ENCODE measurements around the gene KCTD13. TPM values are rescaled to one million over a fixed set of nuclear protein-coding genes. Genes with fewer than 3 reads are reported as not detected.

Gene KCTD13
- total RNA-seq, 2 donors from 2014 or later, result 29.2 to 37.1 TPM

DNA sequence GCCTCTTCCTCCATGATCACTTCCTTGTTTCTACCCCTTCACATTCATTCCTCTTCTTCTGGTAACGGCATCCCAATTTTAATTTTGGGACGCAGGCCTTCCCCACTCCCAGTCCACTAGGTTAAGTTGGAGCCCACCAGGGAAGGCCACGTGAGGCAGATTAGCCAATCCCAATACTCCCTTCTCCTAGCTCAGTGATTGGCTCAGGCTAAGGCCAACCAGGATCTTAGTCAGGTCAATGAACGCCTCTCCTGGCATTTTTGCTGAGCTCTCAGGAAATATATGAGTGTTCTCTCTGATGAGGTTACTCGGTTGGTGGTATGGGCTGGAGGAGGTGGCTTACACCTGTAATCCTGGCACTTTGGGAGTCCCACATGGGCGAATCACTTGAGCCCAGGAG, 42.0 kb downstream of the KCTD13 start:
- Histone ChIP-seq H3K9me3 (no peaks in the 10 kb centered on the region), H3K4me3 (no peak overlapping the region), H3K4me1 (ENCODE audit: control insufficient read depth in 1 of 2, low read depth in 2 of 2) (no peaks in the 10 kb centered on the region), H3K36me3 (no peaks in the 10 kb centered on the region), H3K27me3 (replicated peaks; ENCODE audit: insufficient read depth) (no peaks in the 10 kb centered on the region), H3K27ac (no peak overlapping the region)
- DNase-seq (ENCODE audit: low spot score) (no peak), ATAC-seq (ENCODE audit: insufficient number of reproducible peaks, low FRiP score, low read depth) (no peak)
- TF ChIP-seq, protein P1, sequence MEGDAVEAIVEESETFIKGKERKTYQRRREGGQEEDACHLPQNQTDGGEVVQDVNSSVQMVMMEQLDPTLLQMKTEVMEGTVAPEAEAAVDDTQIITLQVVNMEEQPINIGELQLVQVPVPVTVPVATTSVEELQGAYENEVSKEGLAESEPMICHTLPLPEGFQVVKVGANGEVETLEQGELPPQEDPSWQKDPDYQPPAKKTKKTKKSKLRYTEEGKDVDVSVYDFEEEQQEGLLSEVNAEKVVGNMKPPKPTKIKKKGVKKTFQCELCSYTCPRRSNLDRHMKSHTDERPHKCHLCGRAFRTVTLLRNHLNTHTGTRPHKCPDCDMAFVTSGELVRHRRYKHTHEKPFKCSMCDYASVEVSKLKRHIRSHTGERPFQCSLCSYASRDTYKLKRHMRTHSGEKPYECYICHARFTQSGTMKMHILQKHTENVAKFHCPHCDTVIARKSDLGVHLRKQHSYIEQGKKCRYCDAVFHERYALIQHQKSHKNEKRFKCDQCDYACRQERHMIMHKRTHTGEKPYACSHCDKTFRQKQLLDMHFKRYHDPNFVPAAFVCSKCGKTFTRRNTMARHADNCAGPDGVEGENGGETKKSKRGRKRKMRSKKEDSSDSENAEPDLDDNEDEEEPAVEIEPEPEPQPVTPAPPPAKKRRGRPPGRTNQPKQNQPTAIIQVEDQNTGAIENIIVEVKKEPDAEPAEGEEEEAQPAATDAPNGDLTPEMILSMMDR (IDR thresholded peaks at IDR 0.05), result no peak

DNA sequence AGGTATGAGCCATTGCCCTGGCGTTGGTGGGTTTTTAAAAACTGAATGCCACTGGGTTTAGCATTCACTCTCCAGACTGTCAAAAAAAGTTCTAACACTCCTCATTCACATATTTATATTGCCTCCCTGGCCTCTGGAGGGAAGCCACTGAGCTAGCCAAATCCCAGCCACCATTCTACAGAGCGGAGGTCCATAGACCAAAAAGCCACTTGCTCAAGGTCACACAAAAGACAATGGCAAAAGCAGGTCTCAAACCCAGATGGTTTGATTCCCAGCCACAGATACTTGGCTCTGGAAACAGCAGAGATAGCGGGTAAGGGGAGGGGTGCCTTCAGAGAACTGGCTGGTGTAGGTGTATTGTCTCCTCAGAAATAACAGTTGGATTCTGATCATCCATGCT, 45.0 kb downstream of the KCTD13 start:
- peaks cover 14% of the 10 kb centered on the region for H3K27me3 ChIP-seq (replicated peaks; ENCODE audit: insufficient read depth)
- TF ChIP-seq, protein P1 (IDR thresholded peaks at IDR 0.05), result no peak
- no peaks in the 10 kb centered on the region for H3K9me3 ChIP-seq
- DNase-seq (ENCODE audit: low spot score), result no peak
- ATAC-seq (ENCODE audit: insufficient number of reproducible peaks, low FRiP score, low read depth), result no peak
- no peak overlapping the region for H3K27ac ChIP-seq
- H3K4me3 ChIP-seq, result no peak overlapping the region
- H3K4me1 ChIP-seq (ENCODE audit: control insufficient read depth in 1 of 2, low read depth in 2 of 2), result no peaks in the 10 kb centered on the region
- H3K36me3 ChIP-seq, result no peaks in the 10 kb centered on the region

DNA sequence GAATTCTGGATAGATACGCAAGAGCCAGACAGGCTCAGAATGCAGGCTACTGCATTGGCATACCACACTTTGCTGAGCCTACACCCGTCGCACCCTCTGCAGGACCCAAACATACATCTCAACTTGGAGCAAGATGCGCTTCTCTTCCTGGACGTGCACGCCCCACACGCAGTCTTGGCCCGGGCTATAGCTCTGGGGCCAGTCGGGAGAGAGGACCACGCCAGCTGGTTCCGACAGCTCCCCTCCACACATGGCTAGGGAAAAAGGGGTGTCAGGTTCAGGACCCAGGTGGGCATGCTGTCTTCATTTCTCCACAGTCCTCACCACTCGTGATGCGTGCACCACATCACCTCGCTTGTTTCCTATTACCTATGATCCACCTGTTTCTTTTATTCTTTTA, 47.9 kb downstream of the KCTD13 start:
- Histone ChIP-seq H3K9me3 (no peaks in the 10 kb centered on the region), H3K4me1 (ENCODE audit: control insufficient read depth in 1 of 2, low read depth in 2 of 2) (no peaks in the 10 kb centered on the region), H3K27me3 (replicated peaks; ENCODE audit: insufficient read depth) (peaks cover 14% of the 10 kb centered on the region), H3K4me3 (no peak overlapping the region), H3K36me3 (no peaks in the 10 kb centered on the region), H3K27ac (no peak overlapping the region)
- DNase-seq (ENCODE audit: low spot score) (no peak), ATAC-seq (ENCODE audit: insufficient number of reproducible peaks, low FRiP score, low read depth) (no peak)
- TF ChIP-seq, protein P1 (IDR thresholded peaks at IDR 0.05), result no peak

DNA sequence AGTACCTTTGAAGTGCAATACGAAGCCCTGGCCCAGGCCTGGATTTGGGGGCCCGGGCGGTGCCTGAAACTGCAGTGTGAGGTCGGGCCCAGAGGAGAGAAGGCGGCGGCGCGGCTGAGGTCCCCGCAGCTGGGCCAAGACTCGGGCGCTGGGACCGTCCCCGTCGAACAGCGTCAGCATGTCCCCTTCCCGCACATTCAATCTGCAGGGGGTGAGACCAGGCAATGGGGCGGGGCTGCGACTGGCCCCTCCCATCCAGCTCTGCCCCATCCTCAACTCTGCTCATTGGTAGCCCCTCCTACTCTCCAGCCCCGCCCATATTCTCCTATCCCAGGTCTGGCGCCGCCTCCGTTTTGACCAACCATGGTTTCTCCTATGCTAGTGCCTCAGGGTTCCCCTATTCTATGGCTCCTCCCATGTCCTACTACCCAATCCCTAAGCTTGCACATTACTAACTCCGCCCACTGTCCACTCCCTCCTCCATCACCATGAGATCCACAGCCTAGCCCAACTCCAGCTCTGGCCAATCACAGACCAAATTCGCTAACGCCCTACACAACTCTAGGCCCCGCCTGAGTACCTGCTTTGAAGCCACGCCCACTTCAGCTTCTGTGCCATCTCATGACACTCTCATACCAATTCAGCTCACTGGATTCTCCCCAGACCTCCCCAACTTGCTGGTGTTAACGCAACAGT, 48.6 kb downstream of the KCTD13 start:
- no peaks in the 10 kb centered on the region for H3K4me1 ChIP-seq (ENCODE audit: control insufficient read depth in 1 of 2, low read depth in 2 of 2)
- peaks cover 14% of the 10 kb centered on the region for H3K27me3 ChIP-seq (replicated peaks; ENCODE audit: insufficient read depth)
- ATAC-seq (ENCODE audit: insufficient number of reproducible peaks, low FRiP score, low read depth), result no peak
- DNase-seq (ENCODE audit: low spot score), result no peak
- H3K4me3 ChIP-seq, result peak overlapping the region; percentile 58
- H3K27ac ChIP-seq, result no peak overlapping the region
- no peaks in the 10 kb centered on the region for H3K9me3 ChIP-seq
- TF ChIP-seq, protein P1 (IDR thresholded peaks at IDR 0.05), result no peak
- H3K36me3 ChIP-seq, result no peaks in the 10 kb centered on the region

DNA sequence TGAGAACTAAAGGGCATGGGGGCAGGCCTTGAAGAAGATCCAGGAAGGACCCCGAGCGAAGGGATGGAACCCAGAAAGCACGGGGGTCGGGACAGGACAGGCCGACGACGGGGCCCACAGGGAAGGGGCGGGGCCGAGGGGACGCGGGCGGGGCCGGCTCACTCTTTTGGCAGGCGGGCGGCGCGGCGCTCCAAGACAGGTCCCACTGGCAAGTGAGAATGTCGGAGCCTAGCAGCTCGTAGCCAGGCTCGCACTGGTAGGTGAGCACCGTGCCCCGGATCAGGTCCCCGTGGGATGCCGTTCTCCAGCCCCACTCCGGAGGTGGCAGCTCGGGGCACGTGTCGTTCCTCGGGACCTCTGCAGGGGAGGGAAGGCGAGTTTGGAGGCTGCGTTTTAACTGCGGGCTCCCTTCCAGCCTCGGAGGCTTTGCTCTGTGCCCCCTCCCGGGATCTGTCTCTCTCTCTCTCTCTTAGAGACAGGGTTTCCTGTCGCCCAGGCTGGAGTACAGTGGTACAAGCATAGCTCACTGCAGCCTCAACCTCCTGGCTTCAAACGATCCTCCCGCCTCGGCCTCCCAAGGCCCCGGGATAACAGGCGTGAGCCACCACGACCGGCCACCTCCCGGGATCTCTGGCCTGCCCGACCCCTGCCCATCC, 49.3 kb downstream of the KCTD13 start:
- Histone ChIP-seq H3K36me3 (no peaks in the 10 kb centered on the region), H3K27ac (no peak overlapping the region), H3K4me1 (ENCODE audit: control insufficient read depth in 1 of 2, low read depth in 2 of 2) (no peaks in the 10 kb centered on the region), H3K9me3 (no peaks in the 10 kb centered on the region), H3K4me3 (peak overlapping the region; percentile 58), H3K27me3 (replicated peaks; ENCODE audit: insufficient read depth) (peaks cover 14% of the 10 kb centered on the region)
- TF ChIP-seq, protein P1 (IDR thresholded peaks at IDR 0.05), result no peak
- ATAC-seq (ENCODE audit: insufficient number of reproducible peaks, low FRiP score, low read depth) (no peak), DNase-seq (ENCODE audit: low spot score) (no peak)

Measured in thoracic aorta (tissue), 2 donors.